OCI-LY7 (cell line): ENCODE results near the gene GGT6.

ENCODE experiments used
- CTCF ChIP-seq: fragments of 200-600 bp; sonication (generic); conservative IDR thresholded peaks from 2 replicates; pipeline ENCODE4 v1.5.1; 2014; ENCODE audit warnings: mild to moderate bottlenecking, antibody characterized with exemption, low read length, moderate library complexity, mixed read lengths
- EZH2phosphoT487 ChIP-seq: fragments of 200-600 bp; sonication (generic); IDR thresholded peaks from 2 replicates; pipeline ENCODE4 v1.6.1; 2018; ENCODE audit warnings: low read depth, borderline replicate concordance, mild to moderate bottlenecking, mixed run types, antibody characterized with exemption, low read length, moderate library complexity, mixed read lengths

GRCh38 chr17:4555873-4556759, 4.3 kb downstream of the GGT6 start:
- no peak for TF ChIP-seq CTCF
- TF ChIP-seq EZH2phosphoT487 = no peak
